Cerebellar cortex (tissue), 1 donor: ENCODE data around the gene GPR55.

ENCODE experiments used
- DNase-seq: peaks from one replicate; pipeline ENCODE4 v3.0.0-alpha.2; 2015; ENCODE audit warnings: low spot score

Gene GPR55

DNA sequence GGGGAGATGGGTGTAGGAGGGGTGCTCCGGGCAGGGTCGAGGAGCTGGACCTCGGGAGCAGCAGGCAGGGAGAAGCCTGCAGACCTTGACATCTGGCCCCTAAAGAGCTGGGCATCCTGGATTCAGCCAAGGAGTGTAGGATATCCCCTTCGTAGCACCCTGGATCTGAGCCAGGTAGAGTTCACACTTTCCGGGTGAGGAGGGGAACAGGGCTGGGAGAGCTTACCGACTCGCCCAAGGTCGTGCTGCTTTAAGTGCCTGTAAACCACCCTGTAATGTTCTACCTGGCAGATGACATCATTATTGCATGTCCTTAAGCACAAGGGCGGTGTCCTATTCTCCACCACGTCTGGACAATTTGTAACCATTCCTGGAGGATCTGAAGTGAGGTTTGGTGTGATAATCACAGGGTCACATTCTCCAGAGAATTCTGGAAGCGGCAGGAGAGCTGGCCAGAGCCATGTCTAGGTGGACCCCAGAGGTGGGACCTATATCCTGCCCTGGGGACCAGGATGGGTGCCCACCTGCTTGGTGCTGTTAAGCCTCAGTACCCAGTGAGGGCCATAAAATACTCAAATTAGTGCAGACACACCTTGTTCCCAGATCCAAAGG is 45.7 kb downstream of the GPR55 start:
- no peak for DNase-seq

DNA sequence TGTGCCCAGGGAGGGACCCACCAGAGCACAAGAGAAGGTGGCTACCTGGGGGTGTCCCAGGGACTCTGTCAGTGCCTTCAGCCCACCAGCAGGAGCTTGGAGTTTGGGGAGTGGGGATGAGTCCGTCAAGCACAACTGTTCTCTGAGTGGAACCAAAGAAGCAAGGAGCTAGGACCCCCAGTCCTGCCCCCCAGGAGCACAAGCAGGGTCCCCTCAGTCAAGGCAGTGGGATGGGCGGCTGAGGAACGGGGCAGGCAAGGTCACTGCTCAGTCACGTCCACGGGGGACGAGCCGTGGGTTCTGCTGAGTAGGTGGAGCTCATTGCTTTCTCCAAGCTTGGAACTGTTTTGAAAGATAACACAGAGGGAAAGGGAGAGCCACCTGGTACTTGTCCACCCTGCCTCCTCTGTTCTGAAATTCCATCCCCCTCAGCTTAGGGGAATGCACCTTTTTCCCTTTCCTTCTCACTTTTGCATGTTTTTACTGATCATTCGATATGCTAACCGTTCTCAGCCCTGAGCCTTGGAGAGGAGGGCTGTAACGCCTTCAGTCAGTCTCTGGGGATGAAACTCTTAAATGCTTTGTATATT is 46.3 kb downstream of the GPR55 start:
- no peak for DNase-seq

DNA sequence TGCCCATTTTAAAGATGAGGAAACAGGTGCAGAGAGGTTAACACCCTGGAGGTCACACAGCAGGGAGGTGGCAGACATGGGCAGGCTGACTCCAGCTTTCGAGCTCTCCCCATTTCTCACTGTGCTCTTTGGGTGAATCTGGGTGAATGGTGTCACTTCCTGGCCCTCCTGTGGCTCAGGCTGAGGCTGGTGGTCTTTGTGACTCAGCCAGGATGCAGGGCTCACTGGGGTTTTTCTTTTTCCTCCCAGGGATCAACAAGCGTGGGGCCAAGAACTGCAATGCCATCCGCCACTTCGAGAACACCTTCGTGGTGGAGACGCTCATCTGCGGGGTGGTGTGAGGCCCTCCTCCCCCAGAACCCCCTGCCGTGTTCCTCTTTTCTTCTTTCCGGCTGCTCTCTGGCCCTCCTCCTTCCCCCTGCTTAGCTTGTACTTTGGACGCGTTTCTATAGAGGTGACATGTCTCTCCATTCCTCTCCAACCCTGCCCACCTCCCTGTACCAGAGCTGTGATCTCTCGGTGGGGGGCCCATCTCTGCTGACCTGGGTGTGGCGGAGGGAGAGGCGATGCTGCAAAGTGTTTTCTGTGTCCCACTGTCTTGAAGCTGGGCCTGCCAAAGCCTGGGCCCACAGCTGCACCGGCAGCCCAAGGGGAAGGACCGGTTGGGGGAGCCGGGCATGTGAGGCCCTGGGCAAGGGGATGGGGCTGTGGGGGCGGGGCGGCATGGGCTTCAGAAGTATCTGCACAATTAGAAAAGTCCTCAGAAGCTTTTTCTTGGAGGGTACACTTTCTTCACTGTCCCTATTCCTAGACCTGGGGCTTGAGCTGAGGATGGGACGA is 47.1 kb downstream of the GPR55 start:
- DNase-seq = no peak

DNA sequence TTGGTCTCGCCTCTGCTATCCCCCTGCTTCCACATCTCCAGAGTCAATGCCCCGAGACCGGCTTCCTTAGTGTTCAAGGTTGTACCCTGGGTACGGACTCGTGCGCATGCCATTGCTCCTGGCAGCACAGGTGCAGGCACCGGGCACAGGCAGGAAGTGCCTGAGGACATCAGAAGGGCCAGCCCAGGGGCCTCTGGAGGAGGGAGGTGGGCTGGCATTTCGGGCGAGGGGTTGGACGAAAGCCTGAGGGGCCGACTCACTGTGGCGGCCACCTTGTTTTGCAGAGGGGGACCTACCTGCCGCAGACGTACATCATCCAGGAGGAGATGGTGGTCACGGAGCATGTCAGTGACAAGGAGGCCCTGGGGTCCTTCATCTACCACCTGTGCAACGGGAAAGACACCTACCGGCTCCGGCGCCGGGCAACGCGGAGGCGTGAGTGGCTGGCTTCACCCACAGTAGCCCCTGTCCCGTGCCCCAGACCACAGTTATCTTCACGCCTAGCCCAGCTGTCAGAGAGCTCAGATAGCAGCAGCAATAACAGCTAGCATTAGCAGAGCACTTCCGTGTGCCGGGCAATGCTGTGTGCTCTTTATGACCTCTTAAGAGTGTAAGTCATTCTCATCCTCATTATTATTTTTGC is 47.8 kb downstream of the GPR55 start:
- DNase-seq = no peak

DNA sequence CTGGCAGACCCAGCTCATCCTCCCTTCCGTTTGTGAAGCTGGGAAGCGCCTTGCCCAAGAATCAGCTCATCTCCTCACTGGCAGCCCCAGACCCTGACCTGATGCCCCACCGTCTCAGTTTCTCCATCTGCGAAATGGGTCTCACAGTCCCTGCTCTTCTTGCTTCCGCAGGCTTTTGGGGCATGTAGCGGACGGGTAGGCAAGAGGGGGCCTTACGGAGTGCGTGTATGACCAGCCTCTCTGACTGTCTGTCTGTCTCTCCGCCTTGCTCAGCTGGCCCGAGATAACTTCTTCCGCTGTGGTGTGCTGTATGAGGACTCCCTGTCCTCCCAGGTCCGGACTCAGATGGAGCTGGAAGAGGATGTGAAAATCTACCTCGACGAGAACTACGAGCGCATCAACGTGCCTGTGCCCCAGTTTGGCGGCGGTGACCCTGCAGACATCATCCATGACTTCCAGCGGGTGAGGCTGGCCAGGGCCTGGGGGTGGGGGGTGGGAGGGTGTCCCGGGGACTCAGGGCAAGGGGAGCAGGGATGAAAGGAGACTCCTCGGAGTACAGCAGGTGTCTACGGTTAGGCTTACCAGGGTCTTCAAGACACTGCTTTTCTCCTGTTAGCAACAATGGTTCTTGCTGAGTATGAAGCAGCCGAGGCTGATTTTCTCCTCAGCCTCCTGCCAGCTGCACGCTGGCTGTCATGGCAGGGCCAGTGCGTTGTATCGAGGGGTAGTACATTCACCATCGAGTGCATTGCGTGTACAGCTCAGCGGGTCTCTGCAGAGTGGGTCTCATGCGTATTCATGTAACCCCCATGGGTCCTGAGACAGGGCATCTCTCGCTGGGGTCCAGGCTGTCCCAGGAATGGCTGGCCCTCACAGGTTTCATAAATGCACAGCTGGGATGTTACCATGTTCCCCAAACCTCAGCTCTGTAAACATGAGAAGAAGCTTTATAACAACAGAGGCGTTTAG is 49.4 kb downstream of the GPR55 start:
- DNase-seq = no peak

DNA sequence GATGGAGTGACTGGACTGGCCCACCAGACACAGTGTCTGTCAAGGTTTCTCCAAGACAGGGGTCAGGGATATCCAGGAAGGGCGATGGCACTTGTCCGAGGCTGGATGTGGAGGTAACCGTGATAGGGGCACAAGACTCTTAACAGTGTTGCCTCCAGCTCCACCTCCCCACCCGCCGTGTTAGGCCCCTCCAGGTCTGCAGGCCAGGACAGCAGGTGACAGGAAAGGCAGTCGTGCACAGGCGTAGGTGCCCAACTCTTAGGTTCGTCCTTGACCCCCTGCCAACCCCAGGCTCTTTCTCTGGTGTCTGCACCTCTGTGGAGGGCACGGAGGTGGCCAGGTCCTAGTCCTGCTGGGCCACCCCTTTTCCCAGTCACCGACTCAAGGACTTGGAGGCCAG is 50.2 kb downstream of the GPR55 start:
- no peak for DNase-seq

DNA sequence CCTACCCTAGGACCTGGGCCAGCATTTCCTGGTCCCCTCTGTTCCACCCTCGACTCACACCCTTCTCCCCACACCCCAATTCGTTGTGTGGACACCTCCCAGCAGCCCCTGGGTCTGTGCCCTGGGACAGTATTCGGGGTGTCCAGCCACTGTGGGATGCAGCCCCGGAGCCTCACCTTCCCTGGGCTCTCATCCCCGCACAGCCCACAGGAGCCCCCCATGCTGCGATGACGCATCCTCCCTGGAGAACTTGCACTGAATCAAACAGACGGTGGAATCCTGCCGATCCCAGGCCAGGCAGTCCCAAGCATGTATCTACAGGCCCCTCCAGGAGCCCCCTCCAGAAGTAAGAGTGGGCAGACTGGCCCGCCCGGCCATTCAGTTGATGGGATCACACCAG is 50.6 kb downstream of the GPR55 start:
- no peak for DNase-seq

DNA sequence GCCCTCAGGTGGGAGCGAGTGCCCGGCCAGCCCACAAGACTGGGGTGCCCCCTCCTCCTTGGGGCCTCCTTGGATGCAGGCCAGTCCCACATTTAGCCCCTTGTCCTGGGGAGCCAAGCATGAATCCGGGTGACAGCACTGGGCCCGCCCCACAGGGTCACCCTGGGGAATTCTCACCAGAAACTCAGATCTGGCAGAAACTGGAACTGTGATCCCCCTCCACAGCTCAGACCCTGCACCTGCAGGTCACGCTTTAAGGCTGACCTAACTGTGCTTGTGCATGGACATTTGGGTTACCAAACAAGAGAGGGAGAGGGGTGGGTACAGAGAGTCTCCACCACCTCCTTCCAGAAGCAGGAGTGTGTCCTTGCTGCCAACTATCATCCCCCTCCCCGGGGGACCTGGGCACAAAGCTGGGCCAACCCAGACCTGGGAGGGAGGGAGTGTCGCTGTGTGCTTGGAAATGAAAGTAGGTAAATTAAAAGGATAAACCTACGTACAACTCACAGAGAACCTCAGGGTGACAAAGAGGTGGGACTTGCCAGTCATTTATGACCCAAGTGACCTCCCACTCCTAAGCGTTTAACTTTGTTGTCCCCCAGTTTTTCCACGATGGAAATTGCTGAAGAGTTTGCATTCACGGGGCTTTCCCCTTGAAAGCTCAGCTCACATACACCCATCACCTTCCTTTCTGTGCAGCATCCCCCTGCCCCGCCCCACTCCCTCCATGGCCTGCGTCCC is 51.2 kb downstream of the GPR55 start:
- no peak for DNase-seq

DNA sequence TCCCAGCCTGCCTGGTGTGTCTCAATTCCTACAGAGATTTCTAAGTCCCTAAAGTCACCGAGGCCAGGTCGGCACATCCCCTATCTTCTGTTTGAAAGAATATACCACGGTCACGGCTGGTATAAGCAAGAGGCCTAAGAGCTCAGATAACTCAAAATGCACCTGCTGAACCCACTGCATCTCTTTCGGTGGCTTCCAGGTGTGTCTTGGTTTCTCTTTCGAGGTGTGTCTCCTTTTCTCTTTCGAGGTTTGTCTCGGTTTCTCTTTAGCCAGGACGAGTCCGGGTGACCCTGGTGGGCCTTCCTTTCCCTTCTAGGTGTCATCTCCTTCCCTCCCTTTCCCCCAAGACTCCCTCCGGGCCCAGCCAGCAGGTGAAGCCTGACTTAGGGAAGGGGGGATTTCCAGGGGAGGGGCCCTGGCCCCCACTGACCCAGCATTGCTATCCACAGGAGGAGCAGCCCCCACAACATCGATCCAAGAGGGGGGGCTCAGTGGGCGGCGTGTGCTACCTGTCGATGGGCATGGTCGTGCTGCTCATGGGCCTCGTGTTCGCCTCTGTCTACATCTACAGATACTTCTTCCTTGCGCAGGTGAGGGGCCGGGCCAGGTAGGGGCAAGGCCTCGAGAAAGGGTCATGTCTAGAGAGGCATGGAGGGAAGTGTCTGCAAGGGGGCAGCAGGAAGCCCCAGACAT is 51.9 kb downstream of the GPR55 start:
- DNase-seq = no peak

DNA sequence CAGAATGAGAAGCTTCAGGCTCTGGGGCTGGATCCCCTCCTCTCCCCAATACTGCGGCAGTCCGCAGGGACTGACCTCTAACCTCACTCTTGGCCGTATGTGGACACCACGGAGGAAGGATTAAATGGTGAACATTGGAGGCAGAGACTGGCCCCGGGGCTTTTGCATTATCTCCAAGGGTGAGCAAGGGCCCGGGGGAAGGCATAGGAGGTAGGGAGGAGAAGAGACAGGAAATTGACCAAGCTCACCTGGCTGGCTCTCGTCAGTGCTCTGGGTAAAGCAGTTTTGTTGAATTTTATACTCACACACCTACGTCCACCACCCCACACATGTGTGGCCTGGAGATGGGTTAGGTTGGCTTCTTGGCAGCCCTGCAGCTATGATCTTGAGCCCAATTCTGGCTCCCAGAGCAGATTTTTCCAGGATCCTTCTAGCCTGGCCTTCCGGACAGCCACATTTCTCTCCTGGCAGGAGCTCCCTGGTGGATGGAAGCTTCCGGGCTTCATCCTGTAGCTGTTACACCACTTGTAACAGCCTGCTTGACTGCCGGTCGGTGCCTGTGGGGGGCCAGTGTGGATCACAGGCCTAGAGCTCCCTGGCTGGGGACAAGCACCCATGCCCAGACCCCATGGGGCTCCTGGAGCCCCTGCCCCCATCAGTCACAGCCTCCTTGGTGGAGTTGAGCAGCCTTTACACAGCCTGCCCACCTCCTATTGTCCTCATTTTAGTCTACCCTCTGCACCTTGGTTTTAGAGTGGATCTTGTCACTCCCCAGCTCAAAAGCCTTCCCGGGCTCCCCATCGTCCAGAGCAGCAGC is 52.7 kb downstream of the GPR55 start:
- DNase-seq = no peak

DNA sequence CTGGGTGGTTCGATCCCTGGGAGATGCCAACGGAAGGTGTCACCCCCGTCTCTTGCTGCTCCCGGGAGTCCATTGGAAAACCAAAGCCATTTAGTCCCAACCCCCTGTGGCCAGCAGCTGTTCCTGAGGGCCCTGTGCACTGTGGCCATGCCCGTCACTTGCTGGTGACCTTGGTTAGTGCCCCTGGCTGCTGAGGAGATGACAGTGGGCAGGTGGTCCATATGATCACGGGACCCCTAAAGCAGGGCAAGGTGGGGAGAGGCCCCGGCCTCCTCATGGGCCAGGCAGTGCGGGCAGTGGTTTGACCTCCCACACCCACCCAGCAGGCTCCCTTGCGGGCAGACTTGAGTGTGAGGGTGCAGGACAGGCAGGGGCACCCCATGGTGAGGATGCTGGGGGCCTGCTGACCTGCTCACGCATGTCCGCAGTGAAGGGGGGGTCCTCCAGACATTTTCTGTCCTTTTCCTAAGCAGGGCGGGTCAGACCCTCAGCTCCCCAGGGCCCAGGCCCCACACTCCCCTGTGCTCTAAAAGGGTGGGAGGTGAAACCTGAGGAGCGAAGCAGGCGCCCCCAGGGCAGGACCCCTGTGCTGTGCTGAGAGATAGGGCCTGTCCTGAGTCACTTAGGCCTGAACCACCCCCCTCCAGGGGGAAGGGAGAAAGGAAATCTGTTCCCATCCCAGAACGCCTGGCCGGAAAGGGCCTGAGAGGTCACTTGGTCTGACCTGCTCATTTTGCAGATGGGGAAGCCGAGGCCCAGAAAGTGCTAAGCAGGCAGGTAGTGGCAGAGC is 53.5 kb downstream of the GPR55 start:
- no peak for DNase-seq

DNA sequence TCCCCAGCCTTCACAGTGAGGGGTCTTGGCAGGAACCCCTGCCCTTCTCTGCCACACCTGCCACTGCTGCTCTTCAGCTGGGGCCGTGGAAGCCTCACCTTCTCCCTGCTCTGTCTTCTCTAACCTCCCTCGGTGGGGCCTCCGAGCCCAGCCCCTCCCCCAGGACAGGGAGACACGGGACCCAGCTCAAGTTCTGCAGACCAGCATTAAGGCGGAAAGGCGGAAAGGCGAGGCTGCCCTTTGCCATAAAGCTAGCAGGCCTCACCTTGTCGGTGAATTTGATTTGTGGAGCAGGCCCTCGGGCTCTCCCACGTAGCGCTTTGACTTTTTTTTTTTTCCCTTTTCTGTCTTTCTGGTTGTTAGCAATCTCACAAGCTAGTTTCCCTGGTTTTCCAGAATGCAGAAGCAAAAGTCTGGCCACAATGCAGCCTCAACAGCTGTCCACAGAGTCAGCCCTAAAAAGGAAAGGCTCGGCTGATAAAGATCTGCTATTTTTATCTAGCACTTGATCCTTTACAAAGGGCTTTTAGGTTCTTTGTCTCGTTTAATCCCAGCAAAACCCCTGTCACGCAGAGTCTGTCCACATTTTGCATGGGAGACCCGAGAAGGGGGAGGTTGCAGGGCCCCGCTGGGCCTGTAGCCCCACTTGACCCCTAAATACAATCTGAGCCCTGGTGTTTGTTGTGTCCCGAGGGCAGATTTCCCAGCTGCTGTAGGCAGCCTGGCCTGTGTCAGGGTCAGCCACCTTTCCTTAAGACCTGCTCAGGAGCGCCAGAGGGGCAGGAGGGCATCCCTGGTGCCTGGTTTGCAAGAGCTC is 54.3 kb downstream of the GPR55 start:
- no peak for DNase-seq

DNA sequence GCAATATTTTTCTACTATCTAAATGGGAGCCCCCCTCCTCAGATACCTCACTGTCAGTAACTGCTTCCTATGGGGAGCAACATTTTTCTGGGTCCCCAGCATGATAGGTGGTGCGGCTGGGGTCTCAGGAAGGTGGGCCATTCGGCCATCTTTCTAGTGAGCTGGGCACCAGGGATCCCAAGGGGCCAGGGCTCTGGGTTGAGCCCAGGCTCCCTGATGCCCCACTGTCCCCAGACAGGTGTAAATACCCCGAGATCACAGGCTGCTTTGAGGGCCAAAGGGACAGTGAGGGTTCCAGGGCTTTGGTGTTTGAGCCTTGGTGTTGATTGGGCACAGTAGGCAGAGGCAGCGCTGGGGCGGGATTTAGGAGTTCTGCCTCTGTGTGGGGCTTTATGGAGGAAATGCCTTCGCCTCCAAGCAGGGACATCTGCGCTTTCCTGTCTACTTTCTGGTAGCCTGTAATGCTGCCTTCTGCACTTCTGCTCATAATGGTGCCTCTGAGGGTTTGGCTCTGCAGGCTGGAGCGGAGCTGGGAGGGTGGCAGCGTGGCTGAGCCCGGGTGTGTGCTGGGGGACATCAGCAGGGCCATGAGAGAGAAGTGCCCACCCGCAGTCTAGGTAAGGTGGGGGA is 55.0 kb downstream of the GPR55 start:
- no peak for DNase-seq

DNA sequence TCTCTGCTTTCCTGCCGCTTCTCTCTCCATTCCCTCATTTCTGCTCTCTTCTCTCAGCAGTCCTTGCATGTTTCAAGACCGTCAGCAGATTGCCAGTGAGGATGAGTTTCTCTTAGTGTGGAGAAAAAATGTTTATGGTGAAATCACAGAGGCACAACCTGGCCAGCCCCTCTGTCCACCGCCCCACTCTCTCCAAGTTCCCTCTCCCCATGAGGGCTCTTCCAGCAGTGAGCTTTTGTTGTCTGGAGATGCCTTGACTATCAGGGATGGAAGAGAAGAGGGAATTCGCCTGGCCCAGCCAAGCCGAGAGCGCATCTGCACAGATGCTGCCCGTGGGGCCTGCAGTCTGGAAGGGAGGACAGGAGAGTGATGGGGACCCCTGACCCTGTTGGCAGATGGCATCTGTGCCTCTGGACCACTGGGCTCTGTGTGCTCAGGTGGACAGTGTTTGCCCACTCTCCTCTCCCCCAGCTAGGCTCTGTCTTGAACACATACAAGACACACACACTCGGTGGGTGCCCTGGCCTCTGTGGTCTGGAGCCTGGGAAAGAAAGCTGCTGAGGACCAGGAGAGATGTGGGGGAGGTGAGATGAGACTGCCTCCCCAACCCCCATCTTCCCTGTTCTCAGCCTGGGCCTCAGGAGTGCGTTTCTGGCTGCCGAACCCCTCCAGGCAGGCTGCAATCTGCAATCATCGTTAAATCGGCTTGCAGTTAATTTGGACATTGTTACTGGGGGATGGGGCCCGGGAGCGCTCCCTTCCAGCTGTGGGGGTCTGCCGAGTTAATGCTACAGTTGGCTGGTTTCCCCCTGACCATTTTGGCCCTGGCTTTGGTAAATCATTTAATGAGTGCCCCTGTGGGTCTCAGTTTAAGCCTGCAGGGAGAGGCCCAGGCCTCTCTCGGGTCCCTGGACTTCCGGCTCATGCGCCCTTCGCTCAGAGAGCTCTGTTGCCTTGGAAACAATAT is 55.8 kb downstream of the GPR55 start:
- no peak for DNase-seq

DNA sequence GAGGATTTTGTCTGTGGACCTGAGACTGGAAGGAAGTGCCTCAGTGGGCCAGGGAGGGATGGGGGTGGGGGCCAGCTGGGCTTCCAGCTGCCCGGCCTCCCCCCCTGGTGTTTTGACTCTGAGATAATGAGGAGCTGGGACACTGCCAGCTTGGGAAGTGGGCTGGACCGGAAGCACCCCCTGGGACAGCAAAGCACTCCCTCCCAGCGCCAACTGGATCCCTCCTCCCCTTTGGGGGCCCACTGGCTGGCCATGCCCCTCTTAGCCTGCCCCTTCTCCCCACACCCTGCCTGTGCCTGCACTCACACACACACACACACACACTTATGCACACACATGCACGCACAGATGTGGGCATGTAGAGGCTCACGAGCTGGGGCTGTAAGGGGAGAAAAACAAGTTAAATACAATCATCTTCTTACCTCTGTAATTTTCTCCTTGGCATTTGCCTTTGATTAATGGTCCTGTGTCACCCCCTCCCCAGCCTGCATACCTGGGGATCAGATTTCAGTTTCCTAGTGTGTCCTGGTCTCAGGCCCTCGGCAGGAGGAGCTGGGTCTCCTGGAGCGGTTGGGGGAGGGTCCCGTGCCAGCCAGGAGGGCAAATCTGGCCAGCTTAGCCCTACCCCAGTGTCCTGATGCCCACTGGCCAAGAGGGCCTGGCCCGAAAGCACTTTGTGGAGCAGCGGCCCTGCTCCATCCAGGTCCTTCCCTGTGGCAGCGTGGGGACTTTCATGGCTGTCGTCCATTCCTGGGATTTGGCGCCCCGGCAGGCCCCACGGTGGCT is 56.7 kb downstream of the GPR55 start:
- no peak for DNase-seq
